Stimulated activated CD4-positive, alpha-beta T cell treated with anti-CD3 and anti-CD28 coated beads, Interleukin-1b, Interleukin-23, amount 100 ng/mL, for 1 hour (primary cell): ENCODE results near the gene ABCD1.
"Not testable (repeated sequence)": the region's sequence is repeated elsewhere in the genome, so short reads cannot be mapped to it uniquely, and the experiment has no call there.

ENCODE experiments used
- DNase-seq, 2 donors: peaks; one replicate each; pipeline ENCODE4 v3.0.0-alpha.2; 2020; ENCODE audit warnings: low read depth in 2 of 2

Gene ABCD1

DNA sequence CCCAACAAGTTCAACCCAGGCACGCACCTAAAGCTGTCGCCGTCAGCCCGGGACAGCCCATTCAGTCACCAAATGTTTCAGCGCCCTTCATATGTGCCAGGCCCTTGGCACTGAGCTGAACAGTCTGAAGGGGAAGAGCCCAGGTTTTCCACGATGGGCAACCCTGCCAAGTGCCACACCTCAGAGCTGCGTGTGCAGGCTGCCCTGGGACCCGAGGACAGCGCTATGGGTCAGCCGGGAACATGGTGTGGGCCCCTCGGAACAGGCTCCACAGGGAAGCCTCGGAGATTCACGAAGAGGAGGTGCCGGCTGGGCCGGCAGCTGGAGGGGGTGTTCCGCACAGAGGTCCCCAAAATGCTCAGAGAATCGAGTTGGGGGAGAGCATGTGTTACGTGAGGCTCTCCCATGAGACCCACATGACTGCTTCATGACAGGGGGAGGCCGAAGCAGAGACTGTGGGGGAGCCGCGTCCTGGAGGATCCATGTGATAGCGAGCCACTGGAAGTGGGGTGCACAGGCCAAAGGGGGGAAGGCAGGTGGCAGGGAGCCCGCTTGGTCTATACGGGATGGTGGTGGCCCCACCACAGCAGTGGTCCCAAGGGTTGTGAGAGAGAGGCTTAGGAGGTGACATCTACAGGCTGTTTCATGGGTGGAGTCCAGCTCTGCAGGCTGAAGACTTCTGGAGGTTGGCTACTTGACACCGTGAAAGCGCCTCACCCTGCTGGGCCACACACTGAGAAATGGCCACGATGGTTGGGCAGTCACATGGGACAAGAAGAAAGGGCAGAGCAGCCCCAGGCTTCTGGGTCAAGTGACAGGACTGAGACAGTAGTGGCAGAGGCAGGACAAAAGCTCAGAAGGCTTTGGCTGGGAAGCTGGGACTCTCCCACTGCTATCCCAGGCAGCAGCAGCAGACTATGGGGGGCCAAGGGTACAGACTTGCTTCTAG lies 14.7 kb upstream of the ABCD1 start:
- no peak for DNase-seq

GRCh38 chrX:153714256-153714655 lies 10.4 kb upstream of the ABCD1 start:
- no peak for DNase-seq

- no peak for DNase-seq
Observed at GRCh38 chrX:153717445-153717844, 7.2 kb upstream of the ABCD1 start.

DNA sequence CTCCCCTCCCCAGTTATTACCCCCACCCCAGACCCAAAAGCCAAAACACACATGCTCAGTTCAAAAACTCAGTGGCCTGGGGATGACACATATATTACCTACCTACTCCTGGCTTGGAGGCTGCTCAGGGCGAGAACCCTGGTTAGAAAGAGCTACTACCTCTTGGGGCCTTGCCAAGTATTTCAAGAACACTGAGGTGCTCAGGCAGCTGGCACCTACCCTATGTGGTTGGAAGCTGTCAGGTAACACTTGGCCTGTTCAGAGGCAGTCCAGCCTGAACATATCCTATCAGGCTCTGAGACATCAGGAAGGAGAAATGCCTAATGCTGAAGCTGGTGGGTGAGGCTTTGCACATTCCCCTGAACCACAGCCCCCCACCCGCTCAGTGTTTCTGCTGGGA lies 5.4 kb upstream of the ABCD1 start:
- DNase-seq = no peak

- DNase-seq = no peak
Observed at GRCh38 chrX:153719701-153720100, 5.0 kb upstream of the ABCD1 start.

DNA sequence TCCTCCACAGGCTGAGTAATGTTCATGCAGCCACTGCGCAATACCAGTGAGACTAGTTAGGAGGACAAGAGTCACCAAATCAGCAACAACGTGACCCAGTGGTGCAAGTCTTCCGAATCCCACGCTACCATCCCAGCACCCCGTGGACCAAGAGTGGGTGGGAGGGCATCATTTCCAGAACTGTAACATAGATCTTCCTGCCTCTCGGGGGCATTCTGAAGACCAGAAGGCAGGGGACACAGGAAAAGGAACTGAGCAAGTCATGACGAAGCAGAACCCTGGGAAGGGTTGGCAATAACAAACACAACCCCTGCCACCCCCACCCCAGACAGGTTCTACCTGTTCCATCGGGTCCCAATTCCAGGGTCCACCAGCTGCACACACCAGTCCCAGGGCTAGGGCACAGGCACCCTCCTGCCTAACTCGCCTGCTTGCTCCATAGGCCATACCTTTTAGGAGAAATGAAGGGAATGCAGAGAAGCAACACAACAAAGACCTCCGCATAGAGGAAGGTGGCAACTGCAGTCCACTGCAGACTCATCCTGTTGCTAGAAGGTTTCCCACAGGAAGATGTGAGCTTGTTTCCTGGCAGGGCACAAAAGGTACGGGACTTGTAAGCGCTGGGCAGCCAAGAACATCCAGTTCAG lies 1.8 kb upstream of the ABCD1 start:
- no peak for DNase-seq

- DNase-seq = peak in 1 of 2 donors; percentile 37
Observed at GRCh38 chrX:153723351-153724251, 1.1 kb upstream of the ABCD1 start.

DNA sequence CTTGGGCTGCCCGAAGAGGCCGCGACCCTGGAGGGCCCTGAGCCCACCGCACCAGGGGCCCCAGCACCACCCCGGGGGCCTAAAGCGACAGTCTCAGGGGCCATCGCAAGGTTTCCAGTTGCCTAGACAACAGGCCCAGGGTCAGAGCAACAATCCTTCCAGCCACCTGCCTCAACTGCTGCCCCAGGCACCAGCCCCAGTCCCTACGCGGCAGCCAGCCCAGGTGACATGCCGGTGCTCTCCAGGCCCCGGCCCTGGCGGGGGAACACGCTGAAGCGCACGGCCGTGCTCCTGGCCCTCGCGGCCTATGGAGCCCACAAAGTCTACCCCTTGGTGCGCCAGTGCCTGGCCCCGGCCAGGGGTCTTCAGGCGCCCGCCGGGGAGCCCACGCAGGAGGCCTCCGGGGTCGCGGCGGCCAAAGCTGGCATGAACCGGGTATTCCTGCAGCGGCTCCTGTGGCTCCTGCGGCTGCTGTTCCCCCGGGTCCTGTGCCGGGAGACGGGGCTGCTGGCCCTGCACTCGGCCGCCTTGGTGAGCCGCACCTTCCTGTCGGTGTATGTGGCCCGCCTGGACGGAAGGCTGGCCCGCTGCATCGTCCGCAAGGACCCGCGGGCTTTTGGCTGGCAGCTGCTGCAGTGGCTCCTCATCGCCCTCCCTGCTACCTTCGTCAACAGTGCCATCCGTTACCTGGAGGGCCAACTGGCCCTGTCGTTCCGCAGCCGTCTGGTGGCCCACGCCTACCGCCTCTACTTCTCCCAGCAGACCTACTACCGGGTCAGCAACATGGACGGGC lies 579 bp downstream of the ABCD1 start:
- DNase-seq = no peak

- DNase-seq = no peak
Observed at GRCh38 chrX:153725832-153726285, 1.2 kb downstream of the ABCD1 start.

- DNase-seq = no peak
Observed at GRCh38 chrX:153726286-153727122, 1.8 kb downstream of the ABCD1 start.

- no peak for DNase-seq
Observed at GRCh38 chrX:153727123-153727931, 2.7 kb downstream of the ABCD1 start.

GRCh38 chrX:153728095-153728494 lies 3.4 kb downstream of the ABCD1 start:
- no peak for DNase-seq

DNA sequence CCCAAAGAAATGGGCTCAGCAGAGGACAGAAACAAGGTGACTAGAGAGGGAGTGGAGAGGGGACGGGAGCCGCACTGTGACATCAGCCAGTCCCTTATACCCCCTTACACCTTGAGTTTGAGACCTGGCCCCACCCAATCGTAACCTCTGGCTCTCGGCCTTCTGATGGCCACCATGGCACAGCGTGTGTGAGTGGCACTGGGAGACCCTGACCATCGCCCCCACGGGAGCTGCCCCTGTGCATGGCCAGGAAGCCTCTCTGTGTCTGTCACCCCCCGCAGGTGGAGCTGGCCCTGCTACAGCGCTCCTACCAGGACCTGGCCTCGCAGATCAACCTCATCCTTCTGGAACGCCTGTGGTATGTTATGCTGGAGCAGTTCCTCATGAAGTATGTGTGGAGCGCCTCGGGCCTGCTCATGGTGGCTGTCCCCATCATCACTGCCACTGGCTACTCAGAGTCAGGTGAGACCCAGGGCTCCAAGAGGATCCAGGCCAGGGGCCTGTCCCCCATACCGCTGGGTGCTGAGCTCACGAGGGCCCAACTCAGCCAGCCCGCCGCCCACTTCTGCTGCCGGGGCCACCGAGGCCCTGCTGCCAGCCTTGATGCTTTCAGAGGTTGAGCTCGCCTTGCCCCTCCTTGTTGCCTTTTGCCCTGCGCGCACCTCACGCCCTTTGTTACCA lies 4.4 kb downstream of the ABCD1 start:
- no peak for DNase-seq

DNA sequence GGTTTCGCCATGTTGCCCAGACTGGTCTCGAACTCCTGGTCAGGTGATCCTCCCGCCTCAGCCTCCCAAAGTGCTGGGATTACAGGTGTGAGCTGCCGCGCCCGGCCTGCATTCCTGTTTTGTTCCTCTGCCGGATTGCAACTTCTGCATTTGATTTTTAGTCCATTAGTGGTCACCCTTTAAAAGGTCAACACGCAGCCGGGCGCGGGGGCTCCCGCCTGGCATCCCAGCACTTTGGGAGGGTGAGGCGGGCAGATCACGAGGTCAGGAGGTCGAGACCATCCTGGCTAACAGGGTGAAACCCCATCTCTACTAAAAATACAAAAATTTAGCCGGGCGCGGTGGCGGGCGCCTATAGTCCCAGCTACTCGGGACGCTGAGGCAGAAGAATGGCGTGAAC lies 5.5 kb downstream of the ABCD1 start:
- not testable (repeated sequence) for DNase-seq

DNA sequence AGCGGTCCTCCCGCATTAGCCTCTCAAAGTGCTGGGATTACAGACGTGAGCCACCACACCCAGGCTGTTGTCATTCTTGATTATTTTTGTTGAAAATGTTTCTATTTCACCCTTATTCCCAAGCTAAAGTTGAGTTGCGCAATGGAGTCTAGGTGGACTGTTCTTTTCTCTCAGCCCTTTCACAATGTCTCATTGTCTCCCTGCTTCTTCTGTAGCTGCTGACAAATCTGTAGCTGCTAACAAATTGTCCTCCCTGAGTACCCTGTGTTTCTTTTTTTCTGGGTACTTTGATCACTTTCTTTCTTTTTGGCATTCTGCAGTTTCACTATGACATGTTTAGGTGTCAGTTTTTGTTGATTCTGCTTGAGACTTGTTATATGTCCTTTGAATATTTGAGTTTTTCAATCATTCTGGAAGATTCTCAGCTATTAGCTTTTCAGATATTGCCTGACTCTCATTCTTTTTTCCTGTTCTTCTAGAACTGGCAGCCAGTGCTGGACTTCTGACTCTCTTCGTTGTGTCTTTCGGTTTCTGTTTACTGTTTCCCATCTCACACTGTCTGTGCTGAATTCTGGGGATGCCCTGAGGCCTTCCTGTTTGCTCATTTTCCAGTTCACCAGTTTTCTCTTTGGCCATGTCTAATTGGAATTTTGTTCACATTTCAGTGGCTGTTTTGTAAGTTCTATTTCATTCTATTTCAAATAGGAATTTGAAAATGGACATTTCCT lies 6.6 kb downstream of the ABCD1 start:
- no peak for DNase-seq

GRCh38 chrX:153731845-153732215 lies 7.2 kb downstream of the ABCD1 start:
- DNase-seq = no peak

- no peak for DNase-seq
Observed at GRCh38 chrX:153732401-153732800, 7.7 kb downstream of the ABCD1 start.

GRCh38 chrX:153733651-153734240 lies 9.1 kb downstream of the ABCD1 start:
- no peak for DNase-seq
